Neural crest cell (in vitro differentiated cells): Measurements from ENCODE around the gene TBX19. TPM values are rescaled to one million over a fixed set of nuclear protein-coding genes. Genes with fewer than 3 reads are reported as not detected.
"Not testable (repeated sequence)": the region's sequence is repeated elsewhere in the genome, so short reads cannot be mapped to it uniquely, and the experiment has no call there.

ENCODE experiments used
- DNase-seq: peaks from one replicate; pipeline ENCODE4 v3.0.0; 2021; ENCODE audit warnings: low read depth, mixed read lengths, low spot score
- H3K27ac Mint-ChIP-seq: one replicate; pipeline ENCODE4 v1.8.0; 2021; ENCODE audit warnings: mild to moderate bottlenecking, mixed read lengths; ENCODE audit not compliant: unreplicated experiment
- H3K27me3 Mint-ChIP-seq: 2 replicates; pipeline ENCODE4 v1.8.0; 2021; ENCODE audit warnings: low read depth, mild to moderate bottlenecking, mixed read lengths
- H3K36me3 Mint-ChIP-seq: 2 replicates; pipeline ENCODE4 v1.8.0; 2021; ENCODE audit warnings: low read depth, mild to moderate bottlenecking, mixed read lengths
- H3K4me1 Mint-ChIP-seq: 2 replicates; pipeline ENCODE4 v1.8.0; 2021; ENCODE audit warnings: mixed read lengths
- H3K4me3 Mint-ChIP-seq: one replicate; pipeline ENCODE4 v1.8.0; 2021; ENCODE audit warnings: mild to moderate bottlenecking, mixed read lengths
- H3K9me3 Mint-ChIP-seq: 2 replicates; pipeline ENCODE4 v1.8.0; 2021; ENCODE audit warnings: mixed read lengths
- total RNA-seq: library from RNA; stranded (reverse); gene quantifications from 2 replicates; pipeline ENCODE4 v1.2.1, GENCODE V29; 2021
- TF ChIP-seq, protein P1 (sequence below): fragments of 200-600 bp; sonication (generic); conservative IDR thresholded peaks from 2 replicates; pipeline ENCODE4 v1.5.0; 2021; ENCODE audit warnings: antibody characterized with exemption, mild to moderate bottlenecking

TBX19 gene
- total RNA-seq, 1 donor from 2014 or later, result 0.68 TPM

DNA sequence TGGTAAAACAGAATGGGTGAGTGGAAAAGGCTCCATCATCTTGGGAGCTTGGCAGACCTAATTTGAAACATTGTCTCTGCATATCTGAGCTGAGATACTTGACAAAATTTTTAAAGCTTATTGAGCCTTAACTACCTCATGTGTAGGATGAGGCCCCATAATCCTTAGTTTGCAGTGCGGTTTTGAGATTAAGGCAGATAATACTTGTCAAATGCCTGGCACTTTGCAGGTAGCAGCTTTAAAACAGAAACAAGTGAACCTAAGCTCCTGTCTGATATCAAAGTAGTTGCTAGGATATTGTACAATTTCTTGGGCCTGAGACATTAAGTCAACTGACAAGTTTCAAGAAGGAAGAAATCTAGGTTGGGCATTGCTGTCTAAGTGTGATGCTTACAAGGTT is 65.3 kb downstream of the TBX19 start:
- Mint-ChIP-seq H3K36me3 (no peaks in the 10 kb centered on the region), H3K9me3 (peaks cover 12% of the 10 kb centered on the region), H3K27me3 (no peaks in the 10 kb centered on the region), H3K27ac (no peak overlapping the region), H3K4me3 (no peak overlapping the region), H3K4me1 (peaks cover 4% of the 10 kb centered on the region)
- TF ChIP-seq, protein P1, sequence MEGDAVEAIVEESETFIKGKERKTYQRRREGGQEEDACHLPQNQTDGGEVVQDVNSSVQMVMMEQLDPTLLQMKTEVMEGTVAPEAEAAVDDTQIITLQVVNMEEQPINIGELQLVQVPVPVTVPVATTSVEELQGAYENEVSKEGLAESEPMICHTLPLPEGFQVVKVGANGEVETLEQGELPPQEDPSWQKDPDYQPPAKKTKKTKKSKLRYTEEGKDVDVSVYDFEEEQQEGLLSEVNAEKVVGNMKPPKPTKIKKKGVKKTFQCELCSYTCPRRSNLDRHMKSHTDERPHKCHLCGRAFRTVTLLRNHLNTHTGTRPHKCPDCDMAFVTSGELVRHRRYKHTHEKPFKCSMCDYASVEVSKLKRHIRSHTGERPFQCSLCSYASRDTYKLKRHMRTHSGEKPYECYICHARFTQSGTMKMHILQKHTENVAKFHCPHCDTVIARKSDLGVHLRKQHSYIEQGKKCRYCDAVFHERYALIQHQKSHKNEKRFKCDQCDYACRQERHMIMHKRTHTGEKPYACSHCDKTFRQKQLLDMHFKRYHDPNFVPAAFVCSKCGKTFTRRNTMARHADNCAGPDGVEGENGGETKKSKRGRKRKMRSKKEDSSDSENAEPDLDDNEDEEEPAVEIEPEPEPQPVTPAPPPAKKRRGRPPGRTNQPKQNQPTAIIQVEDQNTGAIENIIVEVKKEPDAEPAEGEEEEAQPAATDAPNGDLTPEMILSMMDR, result no peak
- no peak for DNase-seq

DNA sequence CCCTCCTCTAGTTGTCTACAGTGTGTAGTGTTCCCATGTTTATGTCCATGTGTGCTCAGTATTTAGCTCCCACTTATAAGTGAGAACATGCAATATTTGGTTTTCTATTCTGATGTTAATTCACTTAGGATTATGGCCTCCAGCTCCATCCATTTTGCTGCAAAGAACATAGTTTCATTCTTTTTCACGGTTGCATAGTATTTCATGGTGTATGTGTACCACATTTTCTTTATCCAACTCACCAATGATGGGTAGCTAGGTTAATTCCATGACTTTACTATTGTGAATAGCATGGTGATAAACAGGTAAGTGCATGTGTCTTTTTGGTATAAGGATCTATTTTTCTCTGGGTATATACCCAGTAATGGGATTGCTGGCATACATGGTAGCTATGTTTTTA is 67.0 kb downstream of the TBX19 start:
- Mint-ChIP-seq H3K9me3 (peaks cover 12% of the 10 kb centered on the region), H3K36me3 (no peaks in the 10 kb centered on the region), H3K27ac (no peak overlapping the region), H3K4me3 (no peak overlapping the region), H3K27me3 (no peaks in the 10 kb centered on the region), H3K4me1 (peaks cover 3% of the 10 kb centered on the region)
- no peak for DNase-seq
- TF ChIP-seq, protein P1, result no peak

DNA sequence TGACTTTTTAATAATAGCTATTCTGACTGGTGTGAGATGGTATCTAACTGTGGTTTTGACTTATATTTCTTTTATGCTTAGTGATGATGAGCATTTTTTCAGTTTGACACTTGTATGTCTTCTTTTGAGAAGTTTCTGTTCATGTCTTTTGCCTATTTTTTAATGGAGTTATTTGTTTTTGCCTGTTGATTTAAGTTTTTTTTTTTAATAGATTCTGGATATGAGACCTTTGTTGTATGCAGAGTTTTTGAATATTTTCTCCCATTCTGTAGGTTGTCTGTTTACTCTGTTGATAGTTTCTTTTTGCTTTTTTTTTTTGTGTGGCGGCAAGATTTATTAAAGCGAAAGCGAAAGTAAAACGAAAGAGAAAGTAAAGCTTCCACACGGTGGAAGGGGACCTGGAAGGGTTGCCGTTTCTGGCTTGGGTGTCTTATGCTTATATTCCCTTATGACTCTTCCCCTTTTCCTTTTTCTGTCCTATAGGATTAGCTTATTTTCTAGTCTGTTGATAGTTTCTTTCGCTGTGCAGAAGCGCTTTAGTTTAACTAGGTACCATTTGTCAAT is 67.6 kb downstream of the TBX19 start:
- no peaks in the 10 kb centered on the region for H3K36me3 Mint-ChIP-seq
- TF ChIP-seq, protein P1, result no peak
- no peaks in the 10 kb centered on the region for H3K27me3 Mint-ChIP-seq

DNA sequence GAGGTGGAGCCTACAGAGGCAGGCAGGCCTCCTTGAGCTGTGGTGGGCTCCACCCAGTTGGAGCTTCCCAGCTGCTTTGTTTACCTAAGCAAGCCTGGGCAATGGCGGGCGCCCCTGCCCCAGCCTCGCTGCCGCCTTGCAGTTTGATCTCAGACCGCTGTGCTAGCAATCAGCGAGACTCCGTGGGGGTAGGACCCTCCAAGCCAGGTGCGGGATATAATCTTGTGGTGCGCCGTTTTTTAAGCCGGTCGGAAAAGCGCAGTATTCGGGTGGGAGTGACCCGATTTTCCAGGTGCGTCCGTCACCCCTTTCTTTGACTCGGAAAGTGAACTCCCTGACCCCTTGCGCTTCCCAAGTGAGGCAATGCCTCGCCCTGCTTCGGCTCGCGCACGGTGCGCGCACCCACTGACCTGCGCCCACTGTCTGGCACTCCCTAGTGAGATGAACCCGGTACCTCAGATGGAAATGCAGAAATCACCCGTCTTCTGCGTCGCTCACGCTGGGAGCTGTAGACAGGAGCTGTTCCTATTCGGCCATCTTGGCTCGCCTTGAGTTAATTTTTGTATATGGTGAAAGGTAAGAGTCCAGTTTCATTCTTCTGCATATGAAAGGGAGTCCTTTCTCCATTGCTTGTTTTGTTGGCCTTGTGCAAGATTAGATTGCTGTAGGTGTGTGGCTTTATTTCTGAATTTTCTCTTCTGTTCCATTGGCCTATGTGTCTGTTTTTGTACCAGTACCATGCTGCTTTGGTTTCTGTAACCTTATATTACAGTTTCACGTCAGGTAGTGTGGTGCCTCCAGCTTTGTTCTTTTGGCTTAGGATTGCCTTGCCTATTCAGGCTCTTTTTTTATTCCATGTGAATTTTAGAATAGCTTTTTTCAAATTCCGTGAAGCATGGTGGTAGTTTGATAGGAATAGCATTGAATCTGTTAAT is 73.9 kb downstream of the TBX19 start:
- H3K27ac Mint-ChIP-seq, result peak overlapping the region; percentile 44
- not testable (repeated sequence) for H3K27me3 Mint-ChIP-seq, DNase-seq, H3K36me3 Mint-ChIP-seq, H3K9me3 Mint-ChIP-seq
- peak overlapping the region; percentile 86 for H3K4me3 Mint-ChIP-seq
- H3K4me1 Mint-ChIP-seq, result peaks cover 14% of the 10 kb centered on the region

More for the DNA sequence above, 67.6 kb downstream of the TBX19 start:
- Mint-ChIP-seq H3K27ac (no peak overlapping the region), H3K4me3 (no peak overlapping the region), H3K9me3 (peaks cover 12% of the 10 kb centered on the region), H3K4me1 (no peaks in the 10 kb centered on the region)
- DNase-seq, result no peak

DNA sequence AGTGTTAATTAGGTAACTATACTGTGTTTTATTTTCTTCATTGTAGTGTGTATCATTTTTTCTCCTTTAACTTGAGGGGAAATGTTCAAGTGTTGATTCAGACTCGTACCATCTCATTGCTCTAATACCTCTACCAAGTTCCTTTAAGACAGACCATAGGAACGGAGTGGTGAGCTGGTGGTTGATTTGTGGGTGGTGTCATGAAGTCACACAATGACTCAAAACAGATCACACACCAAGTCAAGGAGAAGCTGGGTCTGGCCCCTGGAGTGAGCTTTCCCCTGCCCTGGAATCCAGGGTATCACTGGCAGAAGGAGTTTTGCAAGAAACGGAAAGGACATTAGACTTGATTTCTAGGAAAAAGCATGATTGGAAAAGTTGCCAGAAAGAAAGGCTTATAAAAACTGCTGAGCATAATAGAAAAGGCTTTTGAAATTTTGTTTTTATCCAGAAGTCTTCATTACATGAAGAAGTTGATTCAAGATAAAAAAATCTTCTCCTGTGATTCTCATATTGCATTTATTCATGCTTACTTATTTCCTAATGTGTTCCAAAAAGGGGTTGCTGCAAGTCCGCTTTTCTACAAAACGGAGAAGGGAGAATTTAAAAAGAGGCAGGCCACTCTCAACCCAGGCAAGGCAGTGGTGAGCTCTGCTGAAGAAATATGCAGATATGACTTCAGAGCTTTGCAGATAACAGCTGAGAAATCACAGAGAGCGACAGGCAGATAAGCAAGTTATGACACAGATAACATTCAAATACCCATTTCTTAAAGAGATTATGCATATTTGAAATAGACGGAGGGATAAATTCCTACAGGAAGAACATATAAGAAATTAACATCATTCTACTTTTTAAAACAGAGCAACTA is 79.7 kb downstream of the TBX19 start:
- Mint-ChIP-seq H3K36me3 (no peaks in the 10 kb centered on the region), H3K4me3 (no peak overlapping the region), H3K4me1 (peaks cover 8% of the 10 kb centered on the region), H3K9me3 (peaks cover 2% of the 10 kb centered on the region), H3K27ac (no peak overlapping the region), H3K27me3 (peaks cover 3% of the 10 kb centered on the region)
- TF ChIP-seq, protein P1, result no peak
- no peak for DNase-seq
